ENCODE data around the gene RXRG.
A peak's percentile ranks its signal among the peaks of the same experiment; 100 is the strongest.

Gene RXRG

DNA sequence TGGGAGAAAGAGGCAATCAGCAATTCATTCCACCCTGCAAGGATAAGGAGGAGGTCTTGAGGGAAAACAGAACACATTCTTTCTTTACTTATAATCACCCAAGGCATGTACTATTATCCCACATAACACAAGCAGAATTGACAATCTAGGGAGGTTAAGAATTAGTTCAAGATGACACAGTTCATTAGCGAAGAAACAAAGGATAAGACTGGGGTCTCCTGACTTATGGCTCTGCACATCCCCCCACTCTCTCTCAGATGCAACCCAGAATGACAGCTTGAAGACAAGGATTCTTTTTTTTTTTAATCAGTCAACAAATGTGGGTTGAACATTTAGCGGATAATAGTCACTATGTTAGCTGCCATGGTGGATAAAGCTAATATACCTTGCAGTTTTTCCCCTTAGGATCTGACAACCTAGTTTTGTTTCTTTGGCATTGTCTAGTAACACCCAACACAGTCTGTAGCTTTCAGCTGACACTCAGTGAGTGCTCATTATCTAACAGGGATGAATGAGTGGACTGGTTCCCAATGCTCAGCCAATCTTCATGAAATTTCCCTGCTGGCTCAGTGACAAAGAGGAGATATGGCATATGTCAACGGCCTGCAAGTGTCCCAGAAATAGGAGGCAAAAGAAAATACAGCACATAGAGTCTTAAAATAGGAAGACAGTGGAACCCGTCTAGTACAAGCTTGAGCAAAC lies 35.1 kb downstream of the RXRG start:
- no peak overlapping the region for H3K27ac Mint-ChIP-seq
- no peak overlapping the region for H3K4me3 Mint-ChIP-seq
- no peak for DNase-seq
- no peaks in the 10 kb centered on the region for H3K9me3 Mint-ChIP-seq
- peaks cover 49% of the 10 kb centered on the region for H3K27me3 Mint-ChIP-seq
- H3K36me3 Mint-ChIP-seq (ENCODE audit: low read depth): no peaks in the 10 kb centered on the region
- peaks cover 3% of the 10 kb centered on the region for H3K4me1 Mint-ChIP-seq (ENCODE audit: low read depth)

GRCh38 chr1:165408518-165408917 lies 36.4 kb downstream of the RXRG start:
- no peaks in the 10 kb centered on the region for H3K36me3 Mint-ChIP-seq (ENCODE audit: low read depth)
- H3K27ac Mint-ChIP-seq: no peak overlapping the region
- H3K4me1 Mint-ChIP-seq (ENCODE audit: low read depth): peaks cover 5% of the 10 kb centered on the region
- no peaks in the 10 kb centered on the region for H3K9me3 Mint-ChIP-seq
- no peak overlapping the region for H3K4me3 Mint-ChIP-seq
- peaks cover 44% of the 10 kb centered on the region for H3K27me3 Mint-ChIP-seq
- no peak for DNase-seq

DNA sequence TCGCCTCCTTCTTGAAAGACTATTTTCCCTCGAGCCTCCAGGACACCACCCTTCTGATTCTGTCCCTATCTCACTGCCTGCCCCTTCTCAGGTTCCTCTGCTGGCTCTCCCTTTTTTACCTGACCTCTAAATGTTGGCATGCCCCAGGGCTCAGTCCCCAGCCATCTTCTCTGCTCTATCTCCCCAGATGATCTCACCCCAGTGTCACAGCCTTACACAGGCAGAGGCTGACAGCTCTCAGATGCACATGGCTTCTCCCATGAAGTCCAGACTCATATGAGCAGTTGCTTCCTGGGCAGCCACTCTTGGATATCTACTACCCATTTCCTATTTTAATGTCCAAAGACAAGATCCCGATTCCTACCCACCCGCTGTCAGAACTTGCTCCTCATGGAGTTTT lies 37.5 kb downstream of the RXRG start:
- no peaks in the 10 kb centered on the region for H3K9me3 Mint-ChIP-seq
- H3K27ac Mint-ChIP-seq: no peak overlapping the region
- no peak for DNase-seq
- peaks cover 5% of the 10 kb centered on the region for H3K4me1 Mint-ChIP-seq (ENCODE audit: low read depth)
- peaks cover 44% of the 10 kb centered on the region for H3K27me3 Mint-ChIP-seq
- no peaks in the 10 kb centered on the region for H3K36me3 Mint-ChIP-seq (ENCODE audit: low read depth)
- no peak overlapping the region for H3K4me3 Mint-ChIP-seq

DNA sequence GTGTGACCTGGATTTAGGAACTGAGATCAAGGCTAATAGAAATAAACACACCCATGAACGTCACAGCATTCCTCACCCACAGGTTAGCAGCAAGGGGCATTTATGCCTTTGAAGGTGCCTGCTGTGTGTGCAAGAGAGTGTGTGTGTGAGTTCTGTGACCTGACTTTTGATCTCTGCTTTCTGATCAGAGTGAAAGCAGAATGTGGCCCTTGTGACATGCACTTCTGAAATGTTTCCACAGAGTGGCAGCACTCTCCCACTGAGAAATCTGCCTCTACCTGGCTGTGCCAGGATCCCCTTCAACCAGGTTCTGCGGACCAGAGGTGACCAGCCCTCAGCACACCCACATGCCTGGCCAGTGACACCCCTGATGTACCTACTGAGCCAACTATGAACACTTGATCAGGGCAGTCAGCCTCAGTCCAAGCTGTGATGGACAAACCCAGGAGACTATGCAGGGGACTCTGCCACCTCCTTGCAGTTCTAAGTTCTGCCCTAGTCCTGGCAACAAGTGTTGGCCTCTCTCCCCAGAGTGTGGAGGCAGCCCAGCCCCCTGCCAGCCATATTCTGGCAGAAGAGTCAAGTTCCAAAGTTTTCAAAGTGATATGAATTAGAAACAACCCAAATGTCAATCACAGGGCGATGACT lies 41.0 kb downstream of the RXRG start:
- no peak for DNase-seq
- Mint-ChIP-seq H3K27ac (no peak overlapping the region), H3K9me3 (no peaks in the 10 kb centered on the region), H3K36me3 (ENCODE audit: low read depth) (no peaks in the 10 kb centered on the region), H3K4me3 (no peak overlapping the region), H3K27me3 (peaks cover 45% of the 10 kb centered on the region), H3K4me1 (ENCODE audit: low read depth) (peaks cover 5% of the 10 kb centered on the region)

DNA sequence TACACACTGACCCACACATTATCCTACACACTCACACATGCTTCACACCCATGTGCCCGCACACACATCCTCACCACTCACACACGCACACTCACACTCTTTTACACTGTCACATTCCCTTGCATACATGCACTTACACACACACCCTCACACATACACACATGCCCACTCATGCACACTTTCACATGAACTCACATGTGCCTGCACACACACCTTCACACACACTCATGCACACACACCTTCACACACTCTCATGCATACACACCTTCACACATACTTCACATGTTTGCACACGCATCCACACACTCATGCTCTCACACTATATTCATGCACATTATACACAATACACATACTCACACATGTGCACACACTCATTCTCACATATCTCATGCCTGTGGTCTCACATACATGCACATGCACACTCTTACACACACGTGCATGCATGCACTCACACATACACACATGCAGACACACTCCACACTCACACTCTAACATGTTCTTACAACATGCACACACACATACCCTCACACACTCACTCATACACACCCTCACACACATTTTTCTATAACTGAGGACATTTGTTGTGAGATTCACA lies 42.3 kb downstream of the RXRG start:
- H3K27me3 Mint-ChIP-seq: peaks cover 33% of the 10 kb centered on the region
- H3K4me1 Mint-ChIP-seq (ENCODE audit: low read depth): peaks cover 8% of the 10 kb centered on the region
- H3K4me3 Mint-ChIP-seq: no peak overlapping the region
- H3K9me3 Mint-ChIP-seq: no peaks in the 10 kb centered on the region
- H3K27ac Mint-ChIP-seq: no peak overlapping the region
- no peak for DNase-seq
- H3K36me3 Mint-ChIP-seq (ENCODE audit: low read depth): no peaks in the 10 kb centered on the region

GRCh38 chr1:165397944-165398343 lies 47.0 kb downstream of the RXRG start:
- no peaks in the 10 kb centered on the region for H3K36me3 Mint-ChIP-seq (ENCODE audit: low read depth)
- H3K4me3 Mint-ChIP-seq: no peak overlapping the region
- H3K27me3 Mint-ChIP-seq: peaks cover 49% of the 10 kb centered on the region
- no peak for DNase-seq
- peaks cover 20% of the 10 kb centered on the region for H3K4me1 Mint-ChIP-seq (ENCODE audit: low read depth)
- H3K9me3 Mint-ChIP-seq: no peaks in the 10 kb centered on the region
- H3K27ac Mint-ChIP-seq: no peak overlapping the region

DNA sequence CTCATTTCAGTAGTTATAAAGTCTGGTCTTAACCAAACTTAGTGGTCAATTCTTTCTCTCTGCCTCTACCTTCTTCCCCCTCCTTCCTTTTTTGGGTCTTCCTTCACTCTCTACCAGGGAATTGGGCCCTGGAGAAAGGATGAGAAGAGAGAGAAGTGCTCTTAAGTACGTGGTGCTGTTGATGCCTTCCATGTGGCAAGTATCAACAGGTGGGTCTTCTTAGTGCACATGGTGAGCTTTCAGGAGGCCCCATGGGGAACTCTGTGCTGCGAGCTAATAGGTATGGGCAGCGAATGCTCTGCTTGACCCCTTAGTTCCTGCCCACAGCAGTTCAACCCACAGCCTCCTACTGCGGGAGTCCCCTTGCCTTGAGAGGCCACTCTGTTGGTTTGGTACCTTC lies 49.0 kb downstream of the RXRG start:
- Mint-ChIP-seq H3K4me3 (no peak overlapping the region), H3K27me3 (peaks cover 67% of the 10 kb centered on the region), H3K9me3 (no peaks in the 10 kb centered on the region), H3K36me3 (ENCODE audit: low read depth) (no peaks in the 10 kb centered on the region), H3K27ac (no peak overlapping the region), H3K4me1 (ENCODE audit: low read depth) (peaks cover 26% of the 10 kb centered on the region)
- no peak for DNase-seq

- Mint-ChIP-seq H3K4me3 (no peak overlapping the region), H3K4me1 (ENCODE audit: low read depth) (peaks cover 26% of the 10 kb centered on the region), H3K36me3 (ENCODE audit: low read depth) (no peaks in the 10 kb centered on the region), H3K27me3 (peaks cover 71% of the 10 kb centered on the region), H3K9me3 (no peaks in the 10 kb centered on the region), H3K27ac (no peak overlapping the region)
- DNase-seq: no peak
These were observed 49.4 kb downstream of the RXRG start for GRCh38 chr1:165395478-165395877.

GRCh38 chr1:165392634-165393571 lies 52.0 kb downstream of the RXRG start:
- no peaks in the 10 kb centered on the region for H3K9me3 Mint-ChIP-seq
- H3K27ac Mint-ChIP-seq: peak overlapping the region; percentile 93
- H3K4me3 Mint-ChIP-seq: peak overlapping the region; percentile 64
- DNase-seq: peak; percentile 89
- peaks cover 88% of the 10 kb centered on the region for H3K27me3 Mint-ChIP-seq
- H3K4me1 Mint-ChIP-seq (ENCODE audit: low read depth): peaks cover 28% of the 10 kb centered on the region
- no peaks in the 10 kb centered on the region for H3K36me3 Mint-ChIP-seq (ENCODE audit: low read depth)

DNA sequence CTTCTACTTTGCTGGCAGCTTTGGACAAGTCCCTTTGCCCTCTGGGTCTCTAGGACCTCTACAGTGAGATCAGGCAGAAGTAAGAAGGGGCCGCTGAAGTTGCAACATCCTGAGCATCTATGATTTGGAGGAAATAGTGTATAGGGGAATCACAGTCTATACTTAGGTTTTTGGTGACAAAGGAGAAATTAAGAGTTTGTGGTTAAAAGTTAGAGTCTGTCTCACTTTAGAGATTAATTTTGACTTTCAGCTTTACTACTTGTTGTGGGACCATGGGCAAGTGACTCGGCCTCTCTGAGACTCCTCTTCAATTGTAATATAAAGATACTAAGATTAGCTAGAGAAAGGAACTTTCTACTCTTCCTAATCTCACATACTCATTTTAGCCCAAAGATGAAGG lies 55.3 kb downstream of the RXRG start:
- H3K4me3 Mint-ChIP-seq: no peak overlapping the region
- no peak overlapping the region for H3K27ac Mint-ChIP-seq
- peaks cover 97% of the 10 kb centered on the region for H3K27me3 Mint-ChIP-seq
- peaks cover 21% of the 10 kb centered on the region for H3K4me1 Mint-ChIP-seq (ENCODE audit: low read depth)
- DNase-seq: no peak
- no peaks in the 10 kb centered on the region for H3K9me3 Mint-ChIP-seq
- H3K36me3 Mint-ChIP-seq (ENCODE audit: low read depth): no peaks in the 10 kb centered on the region

GRCh38 chr1:165387961-165388360 lies 57.0 kb downstream of the RXRG start:
- no peak for DNase-seq

GRCh38 chr1:165387505-165387904 lies 57.4 kb downstream of the RXRG start:
- DNase-seq: no peak
- H3K4me1 Mint-ChIP-seq (ENCODE audit: low read depth): peaks cover 8% of the 10 kb centered on the region
- H3K4me3 Mint-ChIP-seq: no peak overlapping the region
- H3K36me3 Mint-ChIP-seq (ENCODE audit: low read depth): no peaks in the 10 kb centered on the region
- no peaks in the 10 kb centered on the region for H3K9me3 Mint-ChIP-seq
- peaks cover 86% of the 10 kb centered on the region for H3K27me3 Mint-ChIP-seq
- no peak overlapping the region for H3K27ac Mint-ChIP-seq

More at GRCh38 chr1:165387961-165388360, 57.0 kb downstream of the RXRG start:
- Mint-ChIP-seq H3K4me3 (no peak overlapping the region), H3K27me3 (peaks cover 89% of the 10 kb centered on the region), H3K4me1 (ENCODE audit: low read depth) (peaks cover 13% of the 10 kb centered on the region), H3K27ac (no peak overlapping the region), H3K9me3 (no peaks in the 10 kb centered on the region), H3K36me3 (ENCODE audit: low read depth) (no peaks in the 10 kb centered on the region)

- Mint-ChIP-seq H3K4me1 (ENCODE audit: low read depth) (no peaks in the 10 kb centered on the region), H3K27me3 (peaks cover 57% of the 10 kb centered on the region), H3K27ac (no peak overlapping the region), H3K9me3 (no peaks in the 10 kb centered on the region), H3K36me3 (ENCODE audit: low read depth) (no peaks in the 10 kb centered on the region), H3K4me3 (no peak overlapping the region)
- no peak for DNase-seq
These were observed 61.1 kb downstream of the RXRG start for GRCh38 chr1:165383599-165384405.

- H3K4me1 Mint-ChIP-seq (ENCODE audit: low read depth): no peaks in the 10 kb centered on the region
- H3K36me3 Mint-ChIP-seq (ENCODE audit: low read depth): no peaks in the 10 kb centered on the region
- DNase-seq: no peak
- H3K9me3 Mint-ChIP-seq: no peaks in the 10 kb centered on the region
- H3K27me3 Mint-ChIP-seq: peaks cover 55% of the 10 kb centered on the region
- H3K4me3 Mint-ChIP-seq: no peak overlapping the region
- no peak overlapping the region for H3K27ac Mint-ChIP-seq
These were observed 61.9 kb downstream of the RXRG start for GRCh38 chr1:165383067-165383466.
